ENCODE measurements around the gene CCSER1. TPM values are rescaled to one million over a fixed set of nuclear protein-coding genes. Genes with fewer than 3 reads are reported as not detected.
"Not testable (repeated sequence)": the region's sequence is repeated elsewhere in the genome, so short reads cannot be mapped to it uniquely, and the experiment has no call there.

The CCSER1 gene
- total and polyA plus RNA-seq, 10 donors, result 1.3 to 30.4 (median 20.4) TPM

- Histone ChIP-seq H3K4me1 (no peaks in the 10 kb centered on the region), H3K27me3 (replicated peaks in 1 of 7) (no peaks in the 10 kb centered on the region), H3K4me3 (no peak overlapping the region), H3K9me3 (peaks cover 0 to 6% (median 0%) of the 10 kb centered on the region in 8 donors), H3K27ac (no peak overlapping the region), H3K36me3 (no peaks in the 10 kb centered on the region)
- DNase-seq, result no peak
- WGBS, 5 donors, result 71 to 83% (median 74%) methylated on average over 1 of the region's 1 CpG
- intact Hi-C loops (cut with DNase I; ENCODE audit: low total_unique reads), result no loop called here
- TF ChIP-seq POLR2AphosphoS5 (IDR thresholded peaks at IDR 0.05), result no peak
Measured at GRCh38 chr4:91087743-91088142, 960.5 kb downstream of the CCSER1 start.

GRCh38 chr4:91089178-91089577 is 962.0 kb downstream of the CCSER1 start:
- intact Hi-C loops (cut with DNase I; ENCODE audit: low total_unique reads), result no loop called here

GRCh38 chr4:91092398-91092980 is 965.3 kb downstream of the CCSER1 start:
- intact Hi-C loops (cut with DNase I; ENCODE audit: low total_unique reads), result no loop called here
- peaks cover 0 to 6% (median 0%) of the 10 kb centered on the region in 8 donors for H3K9me3 ChIP-seq
- H3K27ac ChIP-seq, result no peak overlapping the region
- no peak overlapping the region for H3K4me3 ChIP-seq
- no peaks in the 10 kb centered on the region for H3K4me1 ChIP-seq
- 74 to 90% (median 82%) methylated on average over 2 of the region's 2 CpGs for WGBS, 5 donors
- TF ChIP-seq POLR2A (IDR thresholded peaks at IDR 0.05), result no peak
- TF ChIP-seq POLR2AphosphoS5 (IDR thresholded peaks at IDR 0.05), result no peak
- TF ChIP-seq, protein P1, sequence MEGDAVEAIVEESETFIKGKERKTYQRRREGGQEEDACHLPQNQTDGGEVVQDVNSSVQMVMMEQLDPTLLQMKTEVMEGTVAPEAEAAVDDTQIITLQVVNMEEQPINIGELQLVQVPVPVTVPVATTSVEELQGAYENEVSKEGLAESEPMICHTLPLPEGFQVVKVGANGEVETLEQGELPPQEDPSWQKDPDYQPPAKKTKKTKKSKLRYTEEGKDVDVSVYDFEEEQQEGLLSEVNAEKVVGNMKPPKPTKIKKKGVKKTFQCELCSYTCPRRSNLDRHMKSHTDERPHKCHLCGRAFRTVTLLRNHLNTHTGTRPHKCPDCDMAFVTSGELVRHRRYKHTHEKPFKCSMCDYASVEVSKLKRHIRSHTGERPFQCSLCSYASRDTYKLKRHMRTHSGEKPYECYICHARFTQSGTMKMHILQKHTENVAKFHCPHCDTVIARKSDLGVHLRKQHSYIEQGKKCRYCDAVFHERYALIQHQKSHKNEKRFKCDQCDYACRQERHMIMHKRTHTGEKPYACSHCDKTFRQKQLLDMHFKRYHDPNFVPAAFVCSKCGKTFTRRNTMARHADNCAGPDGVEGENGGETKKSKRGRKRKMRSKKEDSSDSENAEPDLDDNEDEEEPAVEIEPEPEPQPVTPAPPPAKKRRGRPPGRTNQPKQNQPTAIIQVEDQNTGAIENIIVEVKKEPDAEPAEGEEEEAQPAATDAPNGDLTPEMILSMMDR (IDR thresholded peaks at IDR 0.05 in 8 of 11, conservative IDR thresholded peaks at IDR 0.05 in 3 of 11), result no peak
- DNase-seq, result no peak
- H3K27me3 ChIP-seq (replicated peaks in 1 of 7), result no peaks in the 10 kb centered on the region
- no peaks in the 10 kb centered on the region for H3K36me3 ChIP-seq

More at GRCh38 chr4:91089178-91089577, 962.0 kb downstream of the CCSER1 start:
- 73 to 87% (median 79%) methylated on average over 3 of the region's 3 CpGs for WGBS, 5 donors
- TF ChIP-seq, protein P1 (IDR thresholded peaks at IDR 0.05 in 8 of 11, conservative IDR thresholded peaks at IDR 0.05 in 3 of 11), result no peak
- TF ChIP-seq POLR2AphosphoS5 (IDR thresholded peaks at IDR 0.05) (no peak), POLR2A (IDR thresholded peaks at IDR 0.05) (no peak)
- DNase-seq, result no peak
- Histone ChIP-seq H3K27me3 (replicated peaks in 1 of 7) (no peaks in the 10 kb centered on the region), H3K4me3 (no peak overlapping the region), H3K4me1 (no peaks in the 10 kb centered on the region), H3K27ac (no peak overlapping the region), H3K9me3 (no peaks in the 10 kb centered on the region), H3K36me3 (no peaks in the 10 kb centered on the region)

DNA sequence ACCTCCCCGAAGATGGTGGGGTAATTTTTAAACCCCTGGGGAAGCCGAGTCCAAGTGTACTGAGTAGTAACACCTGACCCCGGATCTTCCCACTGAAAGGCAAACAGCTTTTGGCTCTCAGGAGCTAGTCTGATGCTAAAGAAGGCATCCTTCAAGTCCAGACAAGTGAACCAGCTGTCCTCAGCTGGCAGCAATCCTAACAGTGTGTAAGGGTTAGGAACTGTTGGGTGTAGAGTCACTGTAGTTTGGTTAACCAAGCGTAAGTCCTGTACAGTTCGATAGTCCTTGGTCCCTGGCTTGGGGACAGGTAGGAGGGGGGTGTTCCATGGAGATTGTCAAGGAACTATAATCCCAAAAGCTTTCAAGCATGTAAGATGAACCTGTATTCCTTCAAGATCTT is 967.0 kb downstream of the CCSER1 start:
- H3K4me1 ChIP-seq; intact Hi-C loops (cut with DNase I; ENCODE audit: low total_unique reads); H3K4me3 ChIP-seq; H3K36me3 ChIP-seq; H3K27ac ChIP-seq; H3K27me3 ChIP-seq (replicated peaks in 1 of 7); DNase-seq; H3K9me3 ChIP-seq: not testable (repeated sequence)
- 83 to 91% (median 87%) methylated on average over 5 of the region's 5 CpGs for WGBS, 5 donors

- Histone ChIP-seq H3K9me3 (peaks cover 0 to 25% (median 18%) of the 10 kb centered on the region in 8 donors), H3K27me3 (replicated peaks in 1 of 7) (no peaks in the 10 kb centered on the region), H3K27ac (no peak overlapping the region), H3K4me3 (no peak overlapping the region), H3K36me3 (no peaks in the 10 kb centered on the region), H3K4me1 (no peaks in the 10 kb centered on the region)
- TF ChIP-seq POLR2AphosphoS5 (IDR thresholded peaks at IDR 0.05) (no peak), POLR2A (IDR thresholded peaks at IDR 0.05) (no peak)
- TF ChIP-seq, protein P1 (IDR thresholded peaks at IDR 0.05 in 8 of 11, conservative IDR thresholded peaks at IDR 0.05 in 3 of 11), result no peak
- intact Hi-C loops (cut with DNase I; ENCODE audit: low total_unique reads), result no loop called here
- DNase-seq, result no peak
Measured at GRCh38 chr4:91099666-91100065, 972.5 kb downstream of the CCSER1 start.
